ENCODE measurements around the gene TASP1.

- TF ChIP-seq POLR2AphosphoS5 (IDR thresholded peaks at IDR 0.05; ENCODE audit: insufficient read depth, low read depth, low read length) (no peak), CTCF (IDR thresholded peaks at IDR 0.05; ENCODE audit: extremely low read depth in 1 of 2, insufficient read depth in 1 of 2, low read depth in 1 of 2, low read length in 2 of 2) (no peak), EZH2 (IDR thresholded peaks at IDR 0.05; ENCODE audit: borderline replicate concordance, low read depth, low read length, severe bottlenecking) (no peak)
Measured at GRCh38 chr20:13672690-13673089, 34.0 kb upstream of the TASP1 start.

Data from endothelial cell of umbilical vein (primary cell).